ENCODE data around the gene POU2AF1. TPM values are rescaled to one million over a fixed set of nuclear protein-coding genes. Genes with fewer than 3 reads are reported as not detected.
A peak's percentile ranks its signal among the peaks of the same experiment; 100 is the strongest.

Gene POU2AF1
- total RNA-seq = not detected in 2 replicates

GRCh38 chr11:111378861-111379601 is at the start of gene POU2AF1:
Gene POU2AF1, minus strand, starts transcription at chr11:111379275. Its CDS starts 98 bp downstream, at chr11:111379177.

Small RNA genes within 50 kb of the gene (small RNA-seq; reads per million reads assigned to genes)
- gene MIR4491 (not detected), gene RNU2-60P (0.98 reads per million, percentile 58 among the genes with 10 or more reads in this experiment)

Other genes with a start within 250 kb of the POU2AF1 start
- not detected in 2 replicates for gene POU2AF2, start 133.6 kb downstream of the POU2AF1 start, total RNA-seq
- gene POU2AF3, start 80.7 kb downstream of the POU2AF1 start, total RNA-seq = not detected in 2 replicates
- gene BTG4, start 133.1 kb upstream of the POU2AF1 start, total RNA-seq = not detected in 2 replicates
- gene HOATZ, start 135.5 kb upstream of the POU2AF1 start, total RNA-seq = not detected in 2 replicates
- 20.9 and 21.3 TPM in 2 replicates for gene LAYN, start 161.4 kb upstream of the POU2AF1 start, total RNA-seq
- gene SIK2, start 223.2 kb upstream of the POU2AF1 start, total RNA-seq = 11.9 and 13.1 TPM in 2 replicates